KMS-11 (cell line): ENCODE measurements around the gene MYO5C.

Source experiments
- H2AFZ ChIP-seq: fragments of 200-600 bp; sonication (generic); 2 replicates; pipeline ENCODE4 v1.6.1; 2016; ENCODE audit warnings: antibody characterized with exemption, mixed run types, low read depth
- H3K27ac ChIP-seq: fragments of 200-600 bp; sonication (generic); 2 replicates; pipeline ENCODE4 v1.6.1; 2016; ENCODE audit warnings: mild to moderate bottlenecking, mixed run types
- H3K27me3 ChIP-seq: fragments of 200-600 bp; sonication (generic); 2 replicates; pipeline ENCODE4 v1.6.1; 2017; ENCODE audit warnings: mild to moderate bottlenecking, low read depth, mixed run types, moderate library complexity; ENCODE audit not compliant: insufficient read depth
- H3K36me3 ChIP-seq: fragments of 200-600 bp; sonication (generic); 2 replicates; pipeline ENCODE4 v1.6.1; 2017; ENCODE audit warnings: mild to moderate bottlenecking, mixed run types; ENCODE audit not compliant: insufficient read depth
- H3K4me1 ChIP-seq: fragments of 200-600 bp; sonication (generic); 2 replicates; pipeline ENCODE4 v1.6.1; 2016; ENCODE audit warnings: mild to moderate bottlenecking, low read depth, mixed run types; ENCODE audit not compliant: poor library complexity, severe bottlenecking
- H3K4me2 ChIP-seq: fragments of 200-600 bp; sonication (generic); 2 replicates; pipeline ENCODE4 v1.7.0; 2016; ENCODE audit warnings: mild to moderate bottlenecking, mixed run types
- H3K4me3 ChIP-seq: fragments of 200-600 bp; sonication (generic); IDR thresholded peaks from 2 replicates; pipeline ENCODE4 v1.6.1; 2017; ENCODE audit warnings: low read depth, low read length, mixed read lengths; ENCODE audit not compliant: insufficient read depth
- H3K79me2 ChIP-seq: fragments of 200-600 bp; sonication (generic); 2 replicates; pipeline ENCODE4 v1.6.1; 2016; ENCODE audit warnings: low read depth, mixed run types; ENCODE audit not compliant: insufficient read depth
- H3K9ac ChIP-seq: fragments of 200-600 bp; sonication (generic); 2 replicates; pipeline ENCODE4 v1.6.1; 2016; ENCODE audit warnings: mild to moderate bottlenecking, mixed run types
- H4K20me1 ChIP-seq: fragments of 200-600 bp; sonication (generic); 2 replicates; pipeline ENCODE4 v1.6.1; 2016; ENCODE audit warnings: mild to moderate bottlenecking, mixed run types; ENCODE audit not compliant: insufficient read depth
- TF ChIP-seq, protein P1 (sequence below): fragments of 200-600 bp; sonication (generic); conservative IDR thresholded peaks from 2 replicates; pipeline ENCODE4 v1.6.1; 2017; ENCODE audit warnings: low read depth, mild to moderate bottlenecking, antibody characterized with exemption, low read length, moderate library complexity, mixed read lengths

MYO5C gene

DNA sequence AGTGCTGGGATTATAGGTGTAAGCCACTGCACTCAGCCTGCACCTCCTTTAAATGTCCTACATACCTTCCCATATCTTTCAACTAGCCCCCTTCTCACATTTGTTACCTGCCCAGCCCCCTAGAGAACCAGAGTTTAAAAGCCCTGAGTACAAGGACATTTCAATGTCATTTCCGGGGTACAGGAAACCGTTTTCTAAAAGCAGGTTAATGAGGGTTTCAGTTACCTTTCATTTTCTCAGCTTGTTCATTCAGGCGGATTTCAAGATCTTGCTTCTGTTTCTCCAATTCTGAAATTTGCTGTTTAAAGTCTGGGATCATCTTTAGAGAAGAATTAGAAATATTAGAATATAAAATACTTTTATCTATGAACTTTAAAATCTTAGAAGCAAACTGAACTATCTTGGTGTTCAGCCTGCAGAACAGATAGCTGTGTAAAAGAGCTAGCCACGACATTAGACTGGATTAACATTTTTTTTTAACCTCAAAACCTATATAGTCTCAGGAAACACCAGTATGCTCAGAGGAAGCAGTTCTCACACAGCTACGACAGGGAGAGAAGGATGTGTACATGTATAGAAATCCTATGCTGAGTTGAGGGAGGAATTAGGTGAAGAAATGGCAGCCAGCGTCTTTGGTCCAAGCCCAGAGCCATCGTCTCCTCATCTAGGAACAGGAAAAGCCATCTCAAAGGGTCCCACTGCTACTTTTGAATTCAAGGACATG is 74.5 kb downstream of the MYO5C start:
- no peaks in the 10 kb centered on the region for H3K27me3 ChIP-seq
- no peak overlapping the region for H3K4me2 ChIP-seq
- H3K9ac ChIP-seq: no peak overlapping the region
- H3K79me2 ChIP-seq: no peaks in the 10 kb centered on the region
- H3K4me1 ChIP-seq: peaks cover 5% of the 10 kb centered on the region
- no peak overlapping the region for H3K27ac ChIP-seq
- H3K4me3 ChIP-seq: no peak overlapping the region
- TF ChIP-seq, protein P1, sequence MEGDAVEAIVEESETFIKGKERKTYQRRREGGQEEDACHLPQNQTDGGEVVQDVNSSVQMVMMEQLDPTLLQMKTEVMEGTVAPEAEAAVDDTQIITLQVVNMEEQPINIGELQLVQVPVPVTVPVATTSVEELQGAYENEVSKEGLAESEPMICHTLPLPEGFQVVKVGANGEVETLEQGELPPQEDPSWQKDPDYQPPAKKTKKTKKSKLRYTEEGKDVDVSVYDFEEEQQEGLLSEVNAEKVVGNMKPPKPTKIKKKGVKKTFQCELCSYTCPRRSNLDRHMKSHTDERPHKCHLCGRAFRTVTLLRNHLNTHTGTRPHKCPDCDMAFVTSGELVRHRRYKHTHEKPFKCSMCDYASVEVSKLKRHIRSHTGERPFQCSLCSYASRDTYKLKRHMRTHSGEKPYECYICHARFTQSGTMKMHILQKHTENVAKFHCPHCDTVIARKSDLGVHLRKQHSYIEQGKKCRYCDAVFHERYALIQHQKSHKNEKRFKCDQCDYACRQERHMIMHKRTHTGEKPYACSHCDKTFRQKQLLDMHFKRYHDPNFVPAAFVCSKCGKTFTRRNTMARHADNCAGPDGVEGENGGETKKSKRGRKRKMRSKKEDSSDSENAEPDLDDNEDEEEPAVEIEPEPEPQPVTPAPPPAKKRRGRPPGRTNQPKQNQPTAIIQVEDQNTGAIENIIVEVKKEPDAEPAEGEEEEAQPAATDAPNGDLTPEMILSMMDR: no peak
- no peaks in the 10 kb centered on the region for H4K20me1 ChIP-seq
- no peak overlapping the region for H2AFZ ChIP-seq
- H3K36me3 ChIP-seq: no peaks in the 10 kb centered on the region

DNA sequence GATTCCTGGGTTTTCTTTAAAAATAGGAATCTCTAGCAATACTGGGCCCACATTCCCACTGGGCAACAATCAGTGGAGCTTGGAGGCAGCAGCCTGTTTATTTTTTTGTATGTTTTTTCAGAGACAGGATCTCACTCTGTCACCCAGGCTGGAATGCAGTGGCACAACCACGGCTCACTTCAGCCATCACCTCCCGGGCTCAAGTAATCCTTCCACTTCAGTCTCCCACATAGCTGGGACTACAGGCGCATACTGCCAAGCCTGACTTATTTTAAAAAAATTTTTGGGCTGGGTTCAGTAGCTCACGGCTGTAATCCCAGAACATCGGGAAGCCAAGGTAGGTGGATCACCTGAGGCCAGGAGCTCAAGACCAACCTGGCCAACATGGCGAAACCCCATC is 75.4 kb downstream of the MYO5C start:
- TF ChIP-seq, protein P1: no peak
- no peaks in the 10 kb centered on the region for H3K36me3 ChIP-seq
- no peak overlapping the region for H3K4me2 ChIP-seq

DNA sequence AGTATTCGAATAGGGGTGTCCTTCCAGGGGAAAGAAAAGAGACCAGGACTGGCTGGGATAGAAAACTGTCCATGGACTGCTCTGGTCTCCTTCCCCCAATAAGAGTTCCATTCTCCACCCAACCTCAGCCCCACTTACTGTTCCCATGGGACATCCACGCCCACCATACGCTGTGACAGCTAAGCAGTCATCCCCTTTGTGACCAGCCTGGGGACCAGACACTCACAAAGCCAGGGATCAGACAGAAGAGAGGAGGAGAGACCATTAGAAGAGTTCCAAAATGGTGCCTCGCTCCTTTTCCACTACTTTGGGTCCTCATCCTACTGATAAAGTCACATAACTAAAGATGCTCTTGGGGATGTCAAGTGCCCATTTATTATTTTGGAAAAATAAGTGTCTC is 76.8 kb downstream of the MYO5C start:
- H3K4me3 ChIP-seq: no peak overlapping the region
- no peaks in the 10 kb centered on the region for H4K20me1 ChIP-seq
- H3K36me3 ChIP-seq: no peaks in the 10 kb centered on the region
- H2AFZ ChIP-seq: no peak overlapping the region
- H3K4me1 ChIP-seq: peaks cover 5% of the 10 kb centered on the region
- H3K9ac ChIP-seq: no peak overlapping the region
- H3K79me2 ChIP-seq: no peaks in the 10 kb centered on the region
- H3K27ac ChIP-seq: no peak overlapping the region
- no peak overlapping the region for H3K4me2 ChIP-seq
- H3K27me3 ChIP-seq: no peaks in the 10 kb centered on the region
- TF ChIP-seq, protein P1: no peak

More for the DNA sequence above, 75.4 kb downstream of the MYO5C start:
- Histone ChIP-seq H3K4me1 (peaks cover 5% of the 10 kb centered on the region), H3K4me3 (no peak overlapping the region), H4K20me1 (no peaks in the 10 kb centered on the region), H3K27me3 (no peaks in the 10 kb centered on the region), H2AFZ (no peak overlapping the region), H3K9ac (no peak overlapping the region), H3K79me2 (no peaks in the 10 kb centered on the region), H3K27ac (no peak overlapping the region)

DNA sequence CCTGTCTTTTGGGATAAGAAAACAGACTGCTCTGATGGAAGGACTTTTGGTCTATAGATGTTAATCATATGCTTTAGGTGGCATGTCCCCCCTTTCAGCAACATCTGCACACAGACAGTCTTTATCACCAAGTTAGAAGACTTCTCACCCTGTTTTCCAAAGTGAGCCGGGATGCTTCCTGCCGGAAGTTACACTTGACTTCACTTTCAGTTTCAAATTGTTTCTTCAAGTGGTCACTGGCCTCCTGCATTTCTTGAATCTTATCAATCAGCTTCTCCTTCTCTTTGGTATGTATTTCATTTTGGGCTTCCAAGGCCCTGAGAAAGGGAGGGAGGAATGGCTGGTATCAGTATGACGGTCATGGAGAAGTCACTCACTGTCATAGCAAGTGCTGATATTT is 77.2 kb downstream of the MYO5C start:
- peaks cover 5% of the 10 kb centered on the region for H3K4me1 ChIP-seq
- H3K27ac ChIP-seq: no peak overlapping the region
- H3K9ac ChIP-seq: no peak overlapping the region
- H3K4me3 ChIP-seq: no peak overlapping the region
- H3K79me2 ChIP-seq: no peaks in the 10 kb centered on the region
- no peak overlapping the region for H3K4me2 ChIP-seq
- TF ChIP-seq, protein P1: no peak
- H4K20me1 ChIP-seq: no peaks in the 10 kb centered on the region
- H3K27me3 ChIP-seq: no peaks in the 10 kb centered on the region
- H2AFZ ChIP-seq: no peak overlapping the region
- no peaks in the 10 kb centered on the region for H3K36me3 ChIP-seq
